CD4-positive, alpha-beta memory T cell (primary cell): Measurements from ENCODE around the gene ADCY1. TPM values are rescaled to one million over a fixed set of nuclear protein-coding genes. Genes with fewer than 3 reads are reported as not detected.

Experiments used
- CTCF ChIA-PET: fragments of 350-600 bp; sonication (Branson Sonifier 250); formaldehyde crosslinking; loops from one replicate; lab custom pipeline; 2021; ENCODE audit warnings: inconsistent platforms; ENCODE audit not compliant: partially characterized antibody; lab: Charles Lee
- POLR2A ChIA-PET: fragments of 350-600 bp; sonication (Branson Sonifier 250); formaldehyde crosslinking; loops from one replicate; lab custom pipeline; 2021; ENCODE audit not compliant: partially characterized antibody; lab: Charles Lee
- DNase-seq, 5 donors: peaks; one replicate each; pipeline versions ENCODE4 v3.0.0 to v3.0.0-alpha.2; 2020 to 2022; ENCODE audit warnings: mixed read lengths in 1 of 5
- H3K27ac ChIP-seq: one replicate; pipeline ENCODE4 v1.7.0; 2013; ENCODE audit warnings: low read depth, low read length
- H3K27me3 ChIP-seq: 2 replicates; pipeline ENCODE4 v1.7.0; 2013; ENCODE audit warnings: mild to moderate bottlenecking, low read length, moderate library complexity; ENCODE audit not compliant: insufficient read depth
- H3K36me3 ChIP-seq: 2 replicates; pipeline ENCODE4 v1.7.0; 2013; ENCODE audit warnings: mild to moderate bottlenecking, low read length, moderate library complexity; ENCODE audit not compliant: insufficient read depth
- H3K4me1 ChIP-seq: 2 replicates; pipeline ENCODE4 v1.7.0; 2013; ENCODE audit warnings: mild to moderate bottlenecking, low read length, moderate library complexity; ENCODE audit not compliant: insufficient read depth
- H3K4me3 ChIP-seq, 2 donors: one replicate each; pipeline ENCODE4 v1.7.0; 2013; ENCODE audit warnings: low read length in 2 of 2, mild to moderate bottlenecking in 1 of 2
- H3K9me3 ChIP-seq, 2 donors: one replicate each; pipeline ENCODE4 v1.7.0; 2013; ENCODE audit warnings: low read length in 2 of 2, control low read depth in 1 of 2; ENCODE audit not compliant: control insufficient read depth in 1 of 2
- H3K27ac Mint-ChIP-seq, 7 donors: one replicate each; pipeline ENCODE4 v1.8.0; 2020 to 2021; ENCODE audit warnings: mixed read lengths in 7 of 7, mild to moderate bottlenecking in 6 of 7, inconsistent platforms in 3 of 7, moderate library complexity in 3 of 7
- H3K27me3 Mint-ChIP-seq, 2 donors: one replicate each; pipeline ENCODE4 v1.8.0; 2020 to 2021; ENCODE audit warnings: mixed read lengths in 2 of 2
- H3K36me3 Mint-ChIP-seq, 2 donors: one replicate each; pipeline ENCODE4 v1.8.0; 2020 to 2021; ENCODE audit warnings: mixed read lengths in 2 of 2, inconsistent platforms in 1 of 2, mild to moderate bottlenecking in 1 of 2
- H3K4me1 Mint-ChIP-seq, 4 donors: one replicate each; pipeline ENCODE4 v1.8.0; 2020 to 2021; ENCODE audit warnings: mixed read lengths in 4 of 4, mild to moderate bottlenecking in 1 of 4
- H3K4me3 Mint-ChIP-seq, 8 donors: one replicate each; pipeline ENCODE4 v1.8.0; 2020 to 2021; ENCODE audit warnings: mixed read lengths in 8 of 8, mild to moderate bottlenecking in 7 of 8, moderate library complexity in 6 of 8, inconsistent platforms in 3 of 8
- H3K9me3 Mint-ChIP-seq, 8 donors: one replicate each; pipeline ENCODE4 v1.8.0; 2020 to 2021; ENCODE audit warnings: mixed read lengths in 8 of 8, mild to moderate bottlenecking in 5 of 8, inconsistent platforms in 3 of 8, moderate library complexity in 1 of 8
- intact Hi-C: fragments of 100-400 bp; cut with micrococcal nuclease; formaldehyde crosslinking; loops from one replicate; pipeline ENCODE4 v1.15.1; 2023
- polyA plus RNA-seq, 2 donors: library from polyadenylated mRNA; unstranded; fragments of 300-500 nt; fragmentation: Illumina TruSeq; gene quantifications; one replicate each; pipeline ENCODE4 v1.2.3, GENCODE V29; 2021
- total RNA-seq, 2 experiments: library from RNA; stranded (reverse); gene quantifications; one replicate each; pipeline ENCODE4 v1.2.3, GENCODE V29; 2021

Gene ADCY1
- total and polyA plus RNA-seq, 4 experiments from 2014 or later = 0.02 TPM; not detected in 3

- H3K4me1 ChIP-seq = no peaks in the 10 kb centered on the region
- H3K4me3 Mint-ChIP-seq = no peak overlapping the region
- H3K27me3 Mint-ChIP-seq = peaks cover 1 to 3% of the 10 kb centered on the region in 2 donors
- H3K9me3 ChIP-seq = no peaks in the 10 kb centered on the region
- no peaks in the 10 kb centered on the region for H3K4me1 Mint-ChIP-seq
- H3K27ac Mint-ChIP-seq = no peak overlapping the region
- H3K4me3 ChIP-seq = no peak overlapping the region
- intact Hi-C loops = no loop called here
- no peak for DNase-seq
- POLR2A ChIA-PET = no interaction called here
- no peaks in the 10 kb centered on the region for H3K27me3 ChIP-seq
- no peaks in the 10 kb centered on the region for H3K36me3 ChIP-seq
- H3K36me3 Mint-ChIP-seq = no peaks in the 10 kb centered on the region
- H3K27ac ChIP-seq = no peak overlapping the region
- CTCF ChIA-PET = no interaction called here
- H3K9me3 Mint-ChIP-seq = no peaks in the 10 kb centered on the region
These were observed 9.1 kb downstream of the ADCY1 start for GRCh38 chr7:45583296-45583695.

GRCh38 chr7:45584261-45585210 is 10.4 kb downstream of the ADCY1 start:
- Mint-ChIP-seq H3K9me3 (no peaks in the 10 kb centered on the region), H3K4me3 (no peak overlapping the region), H3K4me1 (no peaks in the 10 kb centered on the region), H3K36me3 (no peaks in the 10 kb centered on the region), H3K27me3 (peaks cover 0 to 2% of the 10 kb centered on the region in 2 donors), H3K27ac (no peak overlapping the region)
- Histone ChIP-seq H3K9me3 (no peaks in the 10 kb centered on the region), H3K4me3 (no peak overlapping the region), H3K4me1 (no peaks in the 10 kb centered on the region), H3K36me3 (no peaks in the 10 kb centered on the region), H3K27ac (no peak overlapping the region), H3K27me3 (no peaks in the 10 kb centered on the region)
- intact Hi-C loops = no loop called here
- CTCF ChIA-PET = no interaction called here
- no peak for DNase-seq
- POLR2A ChIA-PET = no interaction called here

GRCh38 chr7:45585628-45586027 is 11.5 kb downstream of the ADCY1 start:
- DNase-seq = no peak
- H3K9me3 ChIP-seq = no peaks in the 10 kb centered on the region
- H3K4me3 Mint-ChIP-seq = no peak overlapping the region
- POLR2A ChIA-PET = no interaction called here
- H3K4me3 ChIP-seq = no peak overlapping the region
- no peaks in the 10 kb centered on the region for H3K9me3 Mint-ChIP-seq
- no peaks in the 10 kb centered on the region for H3K27me3 Mint-ChIP-seq
- H3K27ac Mint-ChIP-seq = no peak overlapping the region
- H3K36me3 Mint-ChIP-seq = no peaks in the 10 kb centered on the region
- CTCF ChIA-PET = no interaction called here
- H3K27ac ChIP-seq = no peak overlapping the region
- intact Hi-C loops = no loop called here
- H3K36me3 ChIP-seq = no peaks in the 10 kb centered on the region
- no peaks in the 10 kb centered on the region for H3K4me1 Mint-ChIP-seq
- no peaks in the 10 kb centered on the region for H3K4me1 ChIP-seq
- no peaks in the 10 kb centered on the region for H3K27me3 ChIP-seq

- Histone ChIP-seq H3K4me3 (no peak overlapping the region), H3K36me3 (no peaks in the 10 kb centered on the region), H3K27ac (no peak overlapping the region), H3K27me3 (no peaks in the 10 kb centered on the region), H3K9me3 (no peaks in the 10 kb centered on the region), H3K4me1 (no peaks in the 10 kb centered on the region)
- no peak for DNase-seq
- Mint-ChIP-seq H3K4me1 (no peaks in the 10 kb centered on the region), H3K27ac (no peak overlapping the region), H3K4me3 (no peak overlapping the region), H3K27me3 (peaks cover 0 to 2% of the 10 kb centered on the region in 2 donors), H3K36me3 (no peaks in the 10 kb centered on the region), H3K9me3 (no peaks in the 10 kb centered on the region)
- POLR2A ChIA-PET = no interaction called here
- intact Hi-C loops = no loop called here
- CTCF ChIA-PET = no interaction called here
These were observed 12.7 kb downstream of the ADCY1 start for GRCh38 chr7:45586542-45587520.

- no peaks in the 10 kb centered on the region for H3K9me3 Mint-ChIP-seq
- CTCF ChIA-PET = no interaction called here
These were observed 14.3 kb downstream of the ADCY1 start for GRCh38 chr7:45588466-45588865.

GRCh38 chr7:45589061-45589460 is 14.9 kb downstream of the ADCY1 start:
- ChIA-PET POLR2A (no interaction called here), CTCF (no interaction called here)
- peaks cover 0 to 2% of the 10 kb centered on the region in 2 donors for H3K27me3 Mint-ChIP-seq
- Histone ChIP-seq H3K27ac (no peak overlapping the region), H3K36me3 (no peaks in the 10 kb centered on the region), H3K4me3 (no peak overlapping the region), H3K4me1 (no peaks in the 10 kb centered on the region), H3K27me3 (no peaks in the 10 kb centered on the region), H3K9me3 (no peaks in the 10 kb centered on the region)
- no peaks in the 10 kb centered on the region for H3K36me3 Mint-ChIP-seq
- no peaks in the 10 kb centered on the region for H3K4me1 Mint-ChIP-seq
- intact Hi-C loops = no loop called here
- no peak for DNase-seq
- H3K9me3 Mint-ChIP-seq = no peaks in the 10 kb centered on the region
- no peak overlapping the region for H3K4me3 Mint-ChIP-seq
- no peak overlapping the region for H3K27ac Mint-ChIP-seq

More at GRCh38 chr7:45588466-45588865, 14.3 kb downstream of the ADCY1 start:
- intact Hi-C loops = no loop called here
- H3K4me1 Mint-ChIP-seq = no peaks in the 10 kb centered on the region
- DNase-seq = no peak
- Histone ChIP-seq H3K36me3 (no peaks in the 10 kb centered on the region), H3K9me3 (no peaks in the 10 kb centered on the region), H3K27me3 (no peaks in the 10 kb centered on the region), H3K4me3 (no peak overlapping the region), H3K27ac (no peak overlapping the region), H3K4me1 (no peaks in the 10 kb centered on the region)
- H3K36me3 Mint-ChIP-seq = no peaks in the 10 kb centered on the region
- H3K27me3 Mint-ChIP-seq = peaks cover 0 to 2% of the 10 kb centered on the region in 2 donors
- no peak overlapping the region for H3K27ac Mint-ChIP-seq
- POLR2A ChIA-PET = no interaction called here
- H3K4me3 Mint-ChIP-seq = no peak overlapping the region
